VCaP (cell line): ENCODE results near the gene PCDHB12.
"Not testable (repeated sequence)": the region's sequence is repeated elsewhere in the genome, so short reads cannot be mapped to it uniquely, and the experiment has no call there.

ENCODE experiments used
- H3K27ac ChIP-seq: fragments of 450-650 bp; 2 replicates; pipeline ENCODE4 v1.5.1; 2017
- CTCF ChIP-seq: fragments of 450-650 bp; conservative IDR thresholded peaks from 2 replicates; pipeline ENCODE4 v1.5.1; 2017; ENCODE audit warnings: mild to moderate bottlenecking, moderate library complexity

PCDHB12 gene

GRCh38 chr5:141208478-141208877 is at the start of gene PCDHB12:
Gene PCDHB12 (plus strand): TSS chr5:141208719. CDS start chr5:141208908, 189 bp downstream.
- TF ChIP-seq CTCF = no peak
- no peak within 1 kb of the TSS for H3K27ac ChIP-seq

- no peak within 1 kb of the TSS for H3K27ac ChIP-seq
- peak; percentile 80 for TF ChIP-seq CTCF
Measured at GRCh38 chr5:141172381-141173204, 35.9 kb upstream of the PCDHB12 start, which contains the start of gene PCDHB7. Gene PCDHB7 (plus strand): TSS chr5:141172644. CDS start chr5:141172836, 192 bp downstream.

GRCh38 chr5:141174291-141175104 is 34.0 kb upstream of the PCDHB12 start:
- H3K27ac ChIP-seq = not testable (repeated sequence)

- TF ChIP-seq CTCF = no peak
- H3K27ac ChIP-seq = no peak overlapping the region
Measured at GRCh38 chr5:141175933-141176332, 32.6 kb upstream of the PCDHB12 start.

- TF ChIP-seq CTCF = peak; percentile 96
Measured at GRCh38 chr5:141177577-141178191, 30.8 kb upstream of the PCDHB12 start, which contains the start of gene PCDHB8. Gene PCDHB8 (plus strand): TSS chr5:141177790. CDS start chr5:141178035, 245 bp downstream.

GRCh38 chr5:141179371-141179770 is 29.1 kb upstream of the PCDHB12 start:
- not testable (repeated sequence) for H3K27ac ChIP-seq

More at GRCh38 chr5:141177577-141178191, 30.8 kb upstream of the PCDHB12 start, which contains the start of gene PCDHB8:
- H3K27ac ChIP-seq = not testable (repeated sequence)

GRCh38 chr5:141179876-141180275 is 28.6 kb upstream of the PCDHB12 start:
- not testable (repeated sequence) for H3K27ac ChIP-seq

GRCh38 chr5:141180313-141180712 is 28.2 kb upstream of the PCDHB12 start:
- H3K27ac ChIP-seq = no peak overlapping the region
- TF ChIP-seq CTCF = no peak
